ENCODE measurements around the gene DSCAM.

DNA sequence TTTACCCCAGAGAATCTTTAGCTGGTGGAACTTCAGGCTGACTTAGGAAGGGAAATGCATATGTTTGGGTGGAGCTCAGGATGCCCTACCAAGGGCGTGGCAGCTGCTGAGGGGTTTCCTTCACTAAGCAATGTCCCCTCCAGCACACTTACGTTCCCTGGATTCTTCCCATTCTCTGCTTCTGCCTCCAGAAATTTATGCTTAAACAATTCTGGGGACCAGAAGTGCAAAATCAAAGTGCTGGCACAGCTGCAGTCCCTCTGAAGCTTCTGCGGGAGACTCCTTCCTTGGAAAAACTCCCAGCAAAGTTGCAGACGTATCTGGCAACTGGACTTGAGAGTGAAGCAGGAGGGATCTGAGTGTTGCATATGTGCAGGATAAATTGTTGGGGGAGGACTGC, 576.9 kb downstream of the DSCAM start:
- TF ChIP-seq CTCF (IDR thresholded peaks at IDR 0.05) (no peak), EP300 (IDR thresholded peaks at IDR 0.05) (no peak)

Measured in gastroesophageal sphincter (tissue), 3 donors.